Skeletal muscle tissue (tissue), 4 donors: ENCODE measurements around the gene CHD5. TPM values are rescaled to one million over a fixed set of nuclear protein-coding genes. Genes with fewer than 3 reads are reported as not detected.

Experiments used
- H3K27ac ChIP-seq: one replicate; pipeline ENCODE4 v1.7.0; 2013; ENCODE audit warnings: mild to moderate bottlenecking, low read depth, low read length, inconsistent platforms
- H3K27me3 ChIP-seq, 3 donors: one replicate each; pipeline ENCODE4 v1.7.0; 2013; ENCODE audit warnings: low read length in 3 of 3; ENCODE audit not compliant: control insufficient read depth in 3 of 3, insufficient read depth in 3 of 3
- H3K36me3 ChIP-seq, 3 donors: one replicate each; pipeline ENCODE4 v1.7.0; 2013; ENCODE audit warnings: low read length in 3 of 3; ENCODE audit not compliant: control insufficient read depth in 3 of 3, insufficient read depth in 3 of 3
- H3K4me1 ChIP-seq, 3 donors: one replicate each; pipeline ENCODE4 v1.7.0; 2013; ENCODE audit warnings: low read length in 3 of 3, mild to moderate bottlenecking in 3 of 3; ENCODE audit not compliant: control insufficient read depth in 3 of 3, insufficient read depth in 3 of 3
- H3K4me3 ChIP-seq, 3 donors: one replicate each; pipeline ENCODE4 v1.7.0; 2013; ENCODE audit warnings: low read length in 3 of 3
- H3K9ac ChIP-seq, 3 donors: one replicate each; pipeline ENCODE4 v1.7.0; 2013; ENCODE audit warnings: low read length in 3 of 3, mild to moderate bottlenecking in 3 of 3, moderate library complexity in 2 of 3, low read depth in 1 of 3
- H3K9me3 ChIP-seq, 3 donors: one replicate each; pipeline ENCODE4 v1.7.0; 2013; ENCODE audit warnings: low read length in 3 of 3; ENCODE audit not compliant: control insufficient read depth in 3 of 3
- total RNA-seq: library from RNA; depleted of rRNA; stranded (reverse); fragments of >200 nt; gene quantifications from one replicate; pipeline ENCODE4 v1.2.3, GENCODE V29; 2014
- donor health status: Osteomylitis.

CHD5 gene
- total RNA-seq, 1 donor from 2014 or later = not detected

GRCh38 chr1:6123083-6123482 is 57.0 kb downstream of the CHD5 start:
- H3K4me3 ChIP-seq = no peak overlapping the region
- peaks cover 3 to 24% (median 24%) of the 10 kb centered on the region in 3 donors for H3K27me3 ChIP-seq
- H3K9me3 ChIP-seq = no peaks in the 10 kb centered on the region
- no peak overlapping the region for H3K27ac ChIP-seq
- no peak overlapping the region for H3K9ac ChIP-seq
- H3K4me1 ChIP-seq = no peaks in the 10 kb centered on the region
- no peaks in the 10 kb centered on the region for H3K36me3 ChIP-seq

- Histone ChIP-seq H3K9me3 (no peaks in the 10 kb centered on the region), H3K27me3 (peaks cover 3 to 16% (median 15%) of the 10 kb centered on the region in 3 donors), H3K4me3 (no peak overlapping the region), H3K4me1 (no peaks in the 10 kb centered on the region), H3K36me3 (no peaks in the 10 kb centered on the region), H3K27ac (no peak overlapping the region), H3K9ac (no peak overlapping the region)
Measured at GRCh38 chr1:6121651-6122370, 58.3 kb downstream of the CHD5 start.

GRCh38 chr1:6121021-6121421 is 59.1 kb downstream of the CHD5 start:
- no peak overlapping the region for H3K4me3 ChIP-seq
- no peak overlapping the region for H3K9ac ChIP-seq
- peaks cover 0 to 11% (median 10%) of the 10 kb centered on the region in 3 donors for H3K27me3 ChIP-seq
- no peaks in the 10 kb centered on the region for H3K36me3 ChIP-seq
- H3K27ac ChIP-seq = no peak overlapping the region
- H3K4me1 ChIP-seq = no peaks in the 10 kb centered on the region
- no peaks in the 10 kb centered on the region for H3K9me3 ChIP-seq

GRCh38 chr1:6118415-6118814 is 61.7 kb downstream of the CHD5 start:
- H3K9me3 ChIP-seq = peaks cover 3 to 4% (median 4%) of the 10 kb centered on the region in 3 donors

GRCh38 chr1:6117624-6118023 is 62.5 kb downstream of the CHD5 start:
- Histone ChIP-seq H3K27me3 (peaks cover 0 to 8% (median 3%) of the 10 kb centered on the region in 3 donors), H3K4me1 (no peaks in the 10 kb centered on the region), H3K9me3 (peaks cover 3 to 4% (median 4%) of the 10 kb centered on the region in 3 donors), H3K4me3 (no peak overlapping the region), H3K36me3 (no peaks in the 10 kb centered on the region), H3K9ac (no peak overlapping the region), H3K27ac (no peak overlapping the region)

More at GRCh38 chr1:6118415-6118814, 61.7 kb downstream of the CHD5 start:
- no peak overlapping the region for H3K4me3 ChIP-seq
- H3K36me3 ChIP-seq = no peaks in the 10 kb centered on the region
- no peak overlapping the region for H3K27ac ChIP-seq
- H3K9ac ChIP-seq = no peak overlapping the region
- peaks cover 0 to 4% (median 0%) of the 10 kb centered on the region in 3 donors for H3K27me3 ChIP-seq
- H3K4me1 ChIP-seq = no peaks in the 10 kb centered on the region

GRCh38 chr1:6117064-6117463 is 63.1 kb downstream of the CHD5 start:
- Histone ChIP-seq H3K27ac (no peak overlapping the region), H3K9me3 (peaks cover 3 to 4% (median 4%) of the 10 kb centered on the region in 3 donors), H3K4me1 (no peaks in the 10 kb centered on the region), H3K4me3 (no peak overlapping the region), H3K36me3 (no peaks in the 10 kb centered on the region), H3K9ac (no peak overlapping the region), H3K27me3 (peaks cover 2 to 13% (median 8%) of the 10 kb centered on the region in 3 donors)

GRCh38 chr1:6116137-6116536 is 64.0 kb downstream of the CHD5 start:
- Histone ChIP-seq H3K9me3 (peaks cover 3 to 4% (median 4%) of the 10 kb centered on the region in 3 donors), H3K4me3 (no peak overlapping the region), H3K4me1 (no peaks in the 10 kb centered on the region), H3K27me3 (peaks cover 7 to 18% (median 14%) of the 10 kb centered on the region in 3 donors), H3K36me3 (no peaks in the 10 kb centered on the region), H3K27ac (no peak overlapping the region), H3K9ac (no peak overlapping the region)

GRCh38 chr1:6113745-6114144 is 66.4 kb downstream of the CHD5 start:
- H3K9me3 ChIP-seq = peaks cover 3 to 4% (median 4%) of the 10 kb centered on the region in 3 donors
- no peak overlapping the region for H3K27ac ChIP-seq
- peaks cover 18 to 30% (median 27%) of the 10 kb centered on the region in 3 donors for H3K27me3 ChIP-seq
- no peaks in the 10 kb centered on the region for H3K4me1 ChIP-seq
- H3K4me3 ChIP-seq = no peak overlapping the region
- H3K36me3 ChIP-seq = no peaks in the 10 kb centered on the region
- H3K9ac ChIP-seq = no peak overlapping the region

GRCh38 chr1:6113116-6113515 is 67.0 kb downstream of the CHD5 start:
- H3K9me3 ChIP-seq = peaks cover 3 to 4% (median 4%) of the 10 kb centered on the region in 3 donors
- H3K27ac ChIP-seq = no peak overlapping the region
- H3K9ac ChIP-seq = no peak overlapping the region
- H3K4me1 ChIP-seq = no peaks in the 10 kb centered on the region
- no peak overlapping the region for H3K4me3 ChIP-seq
- peaks cover 18 to 36% (median 33%) of the 10 kb centered on the region in 3 donors for H3K27me3 ChIP-seq
- no peaks in the 10 kb centered on the region for H3K36me3 ChIP-seq

- Histone ChIP-seq H3K4me1 (no peaks in the 10 kb centered on the region), H3K4me3 (no peak overlapping the region), H3K9me3 (peaks cover 3 to 4% (median 4%) of the 10 kb centered on the region in 3 donors), H3K9ac (no peak overlapping the region), H3K27ac (no peak overlapping the region), H3K27me3 (peaks cover 18 to 36% (median 33%) of the 10 kb centered on the region in 3 donors), H3K36me3 (no peaks in the 10 kb centered on the region)
Measured at GRCh38 chr1:6112690-6113005, 67.5 kb downstream of the CHD5 start.
